KG1 (cell line): ENCODE results near the gene METRNL.
"Not testable (repeated sequence)": the region's sequence is repeated elsewhere in the genome, so short reads cannot be mapped to it uniquely, and the experiment has no call there.

Experiments used
- DNase-seq: peaks from one replicate; lab custom pipeline; 2025; lab: John Stamatoyannopoulos, UW

METRNL gene

GRCh38 chr17:83122834-83123233 lies 43.4 kb downstream of the METRNL start:
- no peak for DNase-seq

GRCh38 chr17:83123896-83124801 lies 44.7 kb downstream of the METRNL start:
- DNase-seq: no peak

GRCh38 chr17:83124871-83125514 lies 45.6 kb downstream of the METRNL start:
- no peak for DNase-seq

- no peak for DNase-seq
Measured at GRCh38 chr17:83125515-83126274, 46.3 kb downstream of the METRNL start.

GRCh38 chr17:83126275-83126811 lies 46.9 kb downstream of the METRNL start:
- DNase-seq: no peak

- DNase-seq: no peak
Measured at GRCh38 chr17:83127431-83128160, 48.2 kb downstream of the METRNL start.

- no peak for DNase-seq
Measured at GRCh38 chr17:83128306-83129240, 49.2 kb downstream of the METRNL start.

- no peak for DNase-seq
Measured at GRCh38 chr17:83129676-83130075, 50.3 kb downstream of the METRNL start.

- DNase-seq: no peak
Measured at GRCh38 chr17:83131401-83132011, 52.1 kb downstream of the METRNL start.

- no peak for DNase-seq
Measured at GRCh38 chr17:83132251-83133081, 53.1 kb downstream of the METRNL start.

- no peak for DNase-seq
Measured at GRCh38 chr17:83133302-83134121, 54.1 kb downstream of the METRNL start.

- DNase-seq: not testable (repeated sequence)
Measured at GRCh38 chr17:83134456-83134855, 55.0 kb downstream of the METRNL start.

GRCh38 chr17:83135692-83136091 lies 56.3 kb downstream of the METRNL start:
- DNase-seq: no peak

- no peak for DNase-seq
Measured at GRCh38 chr17:83136156-83136555, 56.7 kb downstream of the METRNL start.

GRCh38 chr17:83136931-83137330 lies 57.5 kb downstream of the METRNL start:
- no peak for DNase-seq

GRCh38 chr17:83137523-83137922 lies 58.1 kb downstream of the METRNL start:
- DNase-seq: no peak

- DNase-seq: no peak
Measured at GRCh38 chr17:83138820-83139219, 59.4 kb downstream of the METRNL start.

- not testable (repeated sequence) for DNase-seq
Measured at GRCh38 chr17:83139541-83140248, 60.3 kb downstream of the METRNL start.
